ENCODE measurements around the gene SCO2.

Gene SCO2

DNA sequence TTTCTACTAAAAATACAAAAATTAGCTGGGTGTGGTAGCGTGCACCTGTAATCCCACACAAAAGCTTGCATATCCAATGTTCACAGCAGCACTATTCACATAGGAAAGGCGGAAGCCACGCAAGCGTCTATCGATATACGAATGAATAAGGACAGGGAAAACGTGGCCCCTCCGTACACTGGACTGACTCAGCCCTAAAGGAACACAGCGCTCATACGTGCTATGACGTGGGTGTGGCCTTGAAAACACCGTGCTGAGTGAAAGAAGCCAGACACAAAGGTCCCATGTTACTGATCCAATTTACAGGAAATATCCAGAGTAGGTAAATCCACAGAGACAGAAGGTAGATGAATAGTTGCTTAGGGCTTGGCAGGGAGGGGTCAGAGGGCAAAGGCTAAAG lies 24.9 kb downstream of the SCO2 start:
- DNase-seq (ENCODE audit: low read depth in 2 of 2): no peak

GRCh38 chr22:50498322-50498890 lies 27.0 kb downstream of the SCO2 start:
- peak; percentile 37 to 54 for DNase-seq (ENCODE audit: low read depth in 2 of 2)

DNA sequence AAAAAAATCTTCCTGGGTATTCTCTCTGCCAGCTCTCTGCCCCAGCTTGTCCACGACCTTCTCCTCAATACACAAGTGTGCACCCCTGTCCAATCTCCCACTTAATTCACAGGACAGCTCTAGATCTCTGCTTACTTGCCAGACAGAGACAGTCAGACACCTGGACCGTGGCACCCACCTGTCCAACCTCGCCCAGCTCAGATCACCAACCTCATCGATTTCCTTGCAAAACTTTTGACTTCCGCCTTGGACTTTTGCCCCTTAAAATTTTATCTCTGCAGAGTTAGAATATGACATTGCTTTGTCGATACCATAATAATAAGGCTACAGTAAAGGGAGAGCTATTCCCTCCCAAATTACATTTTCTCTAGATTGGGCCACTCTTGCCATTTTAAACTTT lies 28.3 kb downstream of the SCO2 start:
- no peak for DNase-seq (ENCODE audit: low read depth in 2 of 2)

DNA sequence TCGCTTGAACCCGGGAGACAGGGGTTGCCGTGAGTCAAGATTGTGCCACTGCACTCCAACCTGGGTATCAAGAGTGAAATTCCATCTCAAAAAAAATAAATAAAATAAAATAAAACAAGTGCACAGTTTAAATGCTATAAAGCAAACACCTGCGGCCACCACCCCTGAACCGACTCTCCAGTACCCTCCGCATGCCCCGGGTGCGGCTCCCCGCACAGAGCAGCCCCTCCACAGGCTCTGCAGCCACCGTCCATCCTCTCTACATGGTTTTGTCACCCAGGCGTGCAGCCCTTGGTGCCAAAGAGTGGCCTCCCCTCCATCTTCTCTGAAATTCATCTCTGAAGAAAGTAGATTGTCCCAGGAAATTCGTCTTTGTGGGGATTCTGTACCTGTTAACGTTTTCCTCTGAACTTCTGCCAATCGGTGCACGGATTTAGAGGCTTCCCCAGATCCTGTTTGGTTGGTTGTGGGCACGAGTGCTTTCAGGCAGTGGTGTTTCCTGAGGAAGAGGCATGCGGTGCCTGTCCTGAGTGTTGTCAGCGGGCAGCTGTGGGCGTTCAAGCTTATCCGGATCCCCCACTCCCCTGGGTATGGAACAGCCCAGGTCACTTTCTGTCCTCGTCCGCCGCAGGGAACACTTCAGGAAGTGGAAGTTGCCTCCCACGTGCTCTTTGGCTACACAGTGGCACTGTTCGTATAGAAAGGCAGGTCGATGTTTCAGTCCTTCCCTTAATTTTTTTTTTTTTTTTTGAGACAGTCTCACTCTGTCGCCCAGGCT lies 34.7 kb downstream of the SCO2 start:
- no peak for DNase-seq (ENCODE audit: low read depth in 2 of 2)

DNA sequence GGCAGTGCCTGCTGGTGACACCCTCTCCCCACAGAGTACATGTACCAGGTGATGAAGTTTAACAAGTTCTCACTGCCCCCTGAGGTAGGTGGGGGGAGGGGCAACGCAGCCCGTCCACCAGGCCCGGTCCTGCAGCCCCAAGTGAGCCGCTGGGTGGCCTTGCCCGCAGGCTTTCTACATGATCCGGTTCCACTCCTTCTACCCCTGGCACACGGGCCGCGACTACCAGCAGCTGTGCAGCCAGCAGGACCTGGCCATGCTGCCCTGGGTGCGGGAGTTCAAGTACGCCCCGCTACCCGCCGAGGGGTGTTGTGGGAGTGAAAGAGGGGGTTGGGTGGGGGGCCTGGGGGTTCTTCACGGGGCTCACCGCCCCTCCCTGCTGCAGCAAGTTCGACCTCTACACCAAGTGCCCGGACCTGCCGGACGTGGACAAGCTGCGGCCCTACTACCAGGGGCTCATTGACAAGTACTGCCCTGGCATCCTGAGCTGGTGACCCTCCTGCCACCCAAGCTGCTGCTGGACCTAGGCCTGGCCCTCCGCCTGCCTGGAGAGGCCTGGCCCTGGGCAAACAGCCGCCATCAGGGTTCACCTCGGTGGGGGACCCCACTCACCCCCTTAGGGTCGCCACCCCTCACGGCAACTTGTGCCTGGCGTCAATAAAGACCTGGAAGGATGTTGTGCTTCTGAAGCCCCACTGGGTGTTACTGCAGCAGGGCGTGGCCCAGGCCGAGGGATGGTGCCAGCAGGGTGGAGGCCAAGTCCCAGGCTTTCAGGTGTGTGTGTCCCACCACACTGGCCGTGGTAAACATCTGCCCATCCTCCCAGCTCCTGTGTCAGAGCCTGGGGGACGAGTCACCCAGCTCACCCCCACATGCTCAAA lies 35.8 kb downstream of the SCO2 start:
- DNase-seq (ENCODE audit: low read depth in 2 of 2): no peak

DNA sequence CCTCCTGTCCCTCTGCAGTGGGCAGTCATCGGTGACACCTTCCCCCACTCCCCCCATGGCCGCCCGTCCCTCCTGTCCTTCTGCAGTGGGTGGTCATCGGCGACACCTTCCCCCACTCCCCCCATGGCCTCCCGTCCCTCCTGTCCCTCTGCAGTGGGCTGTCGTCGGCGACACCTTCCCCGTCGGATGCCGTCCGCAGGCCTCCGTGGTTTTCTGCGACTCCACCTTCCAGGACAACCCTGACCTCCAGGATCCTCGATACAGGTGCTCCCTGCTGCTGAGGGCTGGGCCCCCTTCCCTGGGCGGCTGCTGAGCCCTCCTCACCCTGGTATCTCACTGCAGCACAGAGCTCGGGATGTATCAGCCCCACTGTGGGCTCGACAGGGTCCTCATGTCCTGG lies 36.5 kb downstream of the SCO2 start:
- DNase-seq (ENCODE audit: low read depth in 2 of 2): no peak

DNA sequence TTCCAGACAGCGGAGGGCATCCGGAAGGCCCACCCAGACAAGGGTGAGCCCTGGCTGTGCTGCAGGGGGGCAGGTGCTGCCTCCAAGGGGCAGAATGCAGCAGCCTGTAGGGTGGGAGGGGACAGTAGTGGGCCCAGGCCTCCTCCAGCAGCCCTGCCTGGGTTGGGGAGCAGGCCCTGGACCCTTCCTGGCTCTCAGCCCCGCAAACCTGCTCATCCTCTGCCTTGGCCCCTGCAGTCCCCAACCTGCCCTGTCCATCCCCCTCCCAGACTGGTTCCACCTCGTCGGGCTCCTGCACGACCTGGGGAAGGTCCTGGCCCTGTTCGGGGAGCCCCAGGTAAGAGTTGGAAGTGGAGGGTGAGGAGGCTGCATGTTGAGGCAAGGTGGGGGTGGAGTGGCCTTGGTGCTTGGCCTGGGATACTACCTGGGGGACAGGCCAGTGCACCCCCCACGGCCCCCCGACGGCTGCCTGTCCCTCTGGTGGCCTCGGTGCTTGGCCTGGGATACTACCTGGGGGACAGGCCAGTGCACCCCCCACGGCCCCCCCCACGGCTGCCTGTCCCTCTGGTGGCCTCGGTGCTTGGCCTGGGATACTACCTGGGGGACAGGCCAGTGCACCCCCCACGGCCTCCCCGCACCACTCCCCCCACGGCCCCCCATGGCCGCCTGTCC lies 37.3 kb downstream of the SCO2 start:
- no peak for DNase-seq (ENCODE audit: low read depth in 2 of 2)

DNA sequence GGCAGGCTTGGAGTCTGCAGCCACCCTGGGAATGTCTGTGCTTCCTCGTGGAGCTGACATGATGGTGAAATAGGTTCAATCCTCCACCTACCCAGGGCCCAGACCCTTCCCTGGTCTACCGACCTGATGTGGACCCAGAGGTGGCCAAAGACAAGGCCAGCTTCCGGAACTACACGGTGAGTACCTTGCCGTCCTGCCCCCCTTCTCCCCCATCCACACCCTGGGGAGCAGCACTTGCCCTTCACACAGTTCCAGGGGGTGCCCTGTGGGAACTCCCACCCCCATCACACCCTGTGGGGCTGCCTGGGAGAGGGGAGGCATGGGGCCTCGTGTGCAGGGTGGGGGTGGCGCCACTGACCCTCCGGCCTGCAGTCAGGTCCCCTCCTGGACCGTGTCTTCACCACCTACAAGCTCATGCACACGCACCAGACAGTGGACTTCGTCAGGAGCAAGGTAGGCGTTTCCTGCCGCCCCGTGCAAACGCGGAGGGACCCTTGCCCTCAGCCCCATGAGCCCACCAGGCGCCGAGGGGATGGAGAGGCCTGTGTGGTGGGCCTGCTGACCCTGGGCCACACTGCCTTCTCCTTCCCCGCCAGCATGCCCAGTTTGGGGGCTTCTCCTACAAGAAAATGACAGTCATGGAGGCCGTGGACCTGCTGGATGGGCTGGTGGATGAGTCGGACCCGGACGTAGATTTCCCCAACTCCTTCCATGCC lies 38.0 kb downstream of the SCO2 start:
- no peak for DNase-seq (ENCODE audit: low read depth in 2 of 2)

GRCh38 chr22:50486561-50487289 lies 38.7 kb downstream of the SCO2 start, which contains the start of gene MIOX:
MIOX (plus strand) TSS chr22:50486859; CDS start chr22:50486898, 39 bp downstream.
- DNase-seq (ENCODE audit: low read depth in 2 of 2): no peak

DNA sequence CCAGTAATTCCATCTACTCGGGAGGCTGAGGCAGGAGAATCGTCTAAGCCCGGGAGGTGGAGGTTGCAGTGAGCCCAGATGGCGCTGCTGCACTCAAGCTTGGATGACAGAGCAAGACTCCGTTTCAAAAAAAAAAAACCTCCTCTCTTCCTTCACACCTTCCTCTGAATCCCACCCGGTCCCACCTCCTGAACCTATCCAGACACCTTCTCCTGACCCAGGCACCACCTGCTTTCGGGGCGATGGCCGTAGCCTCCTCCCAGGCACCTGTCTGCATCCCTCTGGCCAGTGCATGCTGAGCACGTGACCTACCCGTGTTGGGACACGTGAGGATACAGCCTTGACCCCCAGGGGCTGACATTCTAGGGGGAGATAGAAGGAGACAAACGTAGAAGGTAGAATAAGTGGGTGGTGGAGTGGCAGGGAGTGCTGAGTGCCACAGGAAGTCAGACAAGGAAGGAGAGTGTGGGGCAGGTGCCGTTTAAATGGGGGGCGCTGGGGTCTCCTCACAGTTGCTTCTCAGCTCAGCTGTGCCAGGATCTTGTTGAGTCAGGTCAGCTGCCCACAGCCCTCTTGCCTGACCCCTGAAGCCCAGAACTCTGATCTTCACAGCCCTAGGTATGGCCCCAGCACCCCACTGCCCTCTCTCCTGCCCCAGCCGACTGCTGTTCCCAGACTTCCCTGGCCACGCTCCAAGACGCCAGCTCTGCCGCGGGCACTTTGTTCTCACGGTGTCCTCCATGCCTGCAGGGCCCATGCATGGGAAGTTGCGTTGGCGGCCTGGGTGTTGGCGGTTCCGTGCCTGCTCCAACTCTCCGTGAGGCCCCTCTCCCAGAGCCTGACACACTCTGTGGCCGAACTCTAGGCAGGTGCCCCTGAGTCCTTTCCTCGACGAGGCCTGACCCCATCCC lies 39.9 kb downstream of the SCO2 start:
- DNase-seq (ENCODE audit: low read depth in 2 of 2): no peak

DNA sequence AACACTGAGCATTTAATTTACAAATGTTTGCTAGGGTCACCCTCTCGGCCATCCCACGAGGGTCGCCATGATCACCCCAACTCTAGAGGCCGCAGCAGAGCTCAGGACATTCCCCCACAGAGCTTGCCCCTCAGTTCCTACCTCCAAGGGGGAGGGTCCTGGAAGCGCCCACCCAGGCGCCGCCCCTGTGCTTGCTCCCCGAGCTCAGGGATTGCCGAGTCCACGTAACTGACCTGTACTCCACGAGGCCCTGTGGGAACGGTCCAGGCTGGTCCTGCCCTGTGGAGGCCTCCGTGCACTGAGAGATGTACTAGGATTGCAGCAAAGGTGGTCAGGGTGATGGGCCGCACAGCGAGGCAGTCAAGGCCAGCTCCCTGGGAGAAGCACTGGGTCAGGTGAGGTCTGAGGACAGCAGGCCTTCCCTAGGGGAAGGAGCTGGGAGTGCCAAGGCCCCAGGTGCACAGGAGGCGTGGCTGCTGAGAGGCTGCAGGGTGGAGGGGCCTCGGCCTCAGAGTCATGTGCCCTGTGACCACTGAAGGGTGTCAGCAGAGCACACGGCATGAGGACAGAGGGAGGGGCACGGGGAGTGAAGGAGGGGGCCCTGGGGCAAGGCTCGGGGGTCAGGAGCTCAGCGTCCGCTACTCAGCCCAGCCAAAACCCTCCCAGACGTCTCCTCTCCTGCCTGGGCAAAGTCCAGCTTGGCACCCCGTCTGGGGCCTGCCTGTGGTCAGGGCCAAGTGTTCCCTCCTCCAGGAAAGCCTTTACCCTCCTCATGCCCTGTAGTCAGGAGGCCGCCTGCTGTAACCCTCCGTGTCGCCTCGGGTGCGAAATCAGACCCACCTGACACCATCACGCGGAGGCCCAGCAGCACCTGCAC lies 41.2 kb downstream of the SCO2 start:
- DNase-seq (ENCODE audit: low read depth in 2 of 2): no peak

DNA sequence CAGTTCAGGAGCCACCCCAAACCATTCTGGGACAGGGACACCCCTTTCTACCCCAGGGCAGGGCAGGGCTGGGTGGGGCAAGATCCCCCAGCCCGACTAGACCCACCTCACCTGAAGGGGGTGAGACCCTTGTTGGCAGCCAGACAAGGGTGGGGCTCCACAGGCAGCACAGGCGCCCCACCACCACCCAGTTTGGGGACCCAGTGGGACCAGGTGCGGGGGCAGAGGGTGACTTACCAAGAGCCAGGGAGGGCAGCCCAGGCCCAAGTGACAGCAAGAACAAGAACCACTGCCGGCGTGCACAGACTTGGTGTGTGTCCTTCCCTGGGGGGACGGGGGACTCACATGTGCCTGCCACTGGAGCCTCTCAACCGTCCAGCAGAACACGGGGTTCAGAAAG lies 41.8 kb downstream of the SCO2 start:
- no peak for DNase-seq (ENCODE audit: low read depth in 2 of 2)

DNA sequence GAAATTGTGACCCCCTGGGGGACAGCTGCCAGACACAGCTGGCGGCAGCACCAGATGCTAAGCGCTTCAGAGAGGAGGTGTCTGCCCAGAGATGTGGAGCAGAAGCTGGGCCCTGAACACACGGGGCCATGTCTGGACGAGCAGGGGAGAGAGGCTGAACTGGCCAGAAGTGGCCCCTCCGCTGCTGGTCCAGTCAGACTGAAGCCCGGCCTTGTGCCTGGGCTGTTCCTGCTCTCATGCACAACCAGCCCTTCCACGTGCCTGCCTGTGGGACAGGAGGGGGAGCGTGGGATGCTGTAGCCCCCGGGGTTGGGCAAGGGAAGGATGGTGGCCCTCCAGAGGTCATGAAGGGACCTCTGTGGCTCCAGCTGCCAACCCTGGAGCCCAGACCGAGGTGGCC lies 42.3 kb downstream of the SCO2 start:
- DNase-seq (ENCODE audit: low read depth in 2 of 2): no peak

DNA sequence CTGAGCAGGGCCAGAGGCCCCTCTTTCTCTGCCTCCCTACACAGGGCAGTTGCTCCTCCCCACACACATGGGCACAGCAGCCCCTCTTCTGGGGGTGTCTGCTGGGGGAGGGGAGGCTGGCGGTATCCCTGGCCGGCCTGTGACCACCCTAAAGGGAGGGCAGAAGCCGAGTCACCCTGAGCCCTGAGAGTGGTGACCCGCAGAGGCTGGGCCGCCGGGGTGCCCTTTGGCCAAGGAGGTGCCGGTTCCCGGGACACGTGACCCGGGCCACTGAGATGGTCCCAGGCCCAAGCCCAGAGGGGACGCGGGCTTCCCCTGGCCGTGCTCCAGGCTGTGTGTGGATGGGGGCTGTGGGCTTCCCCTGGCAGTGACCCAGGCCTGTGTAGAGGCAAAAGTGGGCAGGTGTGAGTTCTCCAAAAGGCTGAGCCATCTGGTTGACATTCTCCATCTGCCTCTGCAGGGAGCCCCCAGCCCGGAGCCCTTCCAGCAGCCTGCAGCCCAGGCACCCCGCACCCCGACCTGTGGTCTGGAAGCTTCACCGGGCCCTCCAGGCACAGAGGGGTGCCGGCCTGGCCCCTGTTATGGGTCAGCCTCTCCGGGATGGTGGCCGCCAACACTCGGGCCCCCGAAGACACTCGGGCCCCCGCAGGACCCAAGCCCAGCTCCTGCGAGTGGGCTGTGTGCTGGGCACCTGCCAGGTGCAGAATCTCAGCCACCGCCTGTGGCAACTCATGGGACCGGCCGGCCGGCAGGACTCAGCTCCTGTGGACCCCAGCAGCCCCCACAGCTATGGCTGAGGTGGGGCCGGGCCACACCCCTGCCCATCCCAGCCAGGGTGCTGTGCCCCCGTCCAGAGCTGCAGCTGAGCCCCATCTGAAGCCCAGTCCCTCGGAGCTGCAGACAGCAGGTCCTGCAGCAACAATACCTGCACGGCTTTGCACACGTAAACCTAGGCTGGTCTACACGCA lies 43.0 kb downstream of the SCO2 start:
- DNase-seq (ENCODE audit: low read depth in 2 of 2): no peak

DNA sequence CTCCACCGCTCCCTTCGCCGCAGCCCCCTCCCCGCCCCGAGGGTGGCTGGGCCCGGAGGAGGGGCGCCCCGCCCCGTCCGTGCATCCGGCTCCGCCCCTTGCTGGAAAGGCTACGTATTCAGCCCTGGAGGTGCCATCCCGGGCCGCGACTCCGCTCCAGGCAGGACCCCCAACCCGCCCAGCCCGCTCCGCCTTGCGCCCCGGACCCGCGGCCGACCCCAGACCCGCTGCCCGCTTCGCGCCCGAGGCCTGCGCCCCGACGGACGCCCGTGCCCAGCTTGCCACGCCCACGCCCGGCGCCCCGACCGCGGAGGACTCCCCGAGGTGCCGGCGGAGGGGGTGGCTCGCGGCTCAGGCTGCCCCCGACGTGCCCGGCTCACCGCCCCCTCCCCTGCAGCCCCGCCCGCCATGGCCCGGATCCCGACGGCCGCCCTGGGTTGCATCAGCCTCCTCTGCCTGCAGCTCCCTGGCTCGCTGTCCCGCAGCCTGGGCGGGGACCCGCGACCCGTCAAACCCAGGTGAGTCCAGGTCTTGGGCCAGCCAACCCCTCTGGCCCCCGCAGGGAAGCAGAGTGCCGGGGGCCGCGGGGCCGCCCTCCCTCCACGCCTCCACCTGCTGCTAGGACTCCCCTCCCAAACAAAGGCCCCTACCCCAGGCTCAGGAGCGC lies 43.8 kb downstream of the SCO2 start, which contains the start of gene ADM2:
ADM2 (plus strand) TSS at position 104 of the 667 bp plus-strand sequence; CDS start at position 409, 305 bp downstream.
- peak; percentile 25 to 40 for DNase-seq (ENCODE audit: low read depth in 2 of 2)

DNA sequence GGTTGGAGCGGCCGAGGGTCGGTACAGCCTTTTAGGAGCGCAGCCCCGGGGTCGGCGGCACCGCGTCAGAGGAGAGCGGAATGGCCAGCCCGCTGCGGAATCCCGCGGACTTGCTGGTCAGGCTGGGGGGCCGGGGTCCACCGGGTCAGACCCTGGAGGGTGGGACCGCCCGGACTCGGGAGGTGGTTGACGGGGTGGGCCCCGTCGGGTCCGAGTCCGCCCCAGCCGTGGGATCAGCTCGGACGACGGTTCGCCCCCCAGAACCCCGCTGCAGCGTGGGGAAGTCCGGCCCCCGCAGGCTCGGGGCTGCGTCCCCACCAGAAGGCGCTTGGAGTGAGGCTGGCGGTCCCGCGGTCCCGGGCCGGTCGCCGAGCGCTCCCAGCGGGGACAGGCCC lies 44.4 kb downstream of the SCO2 start:
- DNase-seq (ENCODE audit: low read depth in 2 of 2): no peak

- DNase-seq (ENCODE audit: low read depth in 2 of 2): no peak
Measured at GRCh38 chr22:50479721-50480120, 45.7 kb downstream of the SCO2 start.

Data from stimulated activated CD8-positive, alpha-beta memory T cell treated with anti-CD3 and anti-CD28 coated beads, Interleukin-2, amount 100 ng/mL, for 1 hour (primary cell).